NCI-H1417 (cell line): ENCODE measurements around the gene XG.
"Not testable (repeated sequence)": the region's sequence is repeated elsewhere in the genome, so short reads cannot be mapped to it uniquely, and the experiment has no call there.

Experiments used
- DNase-seq, 3 experiments: peaks; one replicate each; lab custom pipeline; 2025; lab: John Stamatoyannopoulos, UW

Gene XG, protein sequence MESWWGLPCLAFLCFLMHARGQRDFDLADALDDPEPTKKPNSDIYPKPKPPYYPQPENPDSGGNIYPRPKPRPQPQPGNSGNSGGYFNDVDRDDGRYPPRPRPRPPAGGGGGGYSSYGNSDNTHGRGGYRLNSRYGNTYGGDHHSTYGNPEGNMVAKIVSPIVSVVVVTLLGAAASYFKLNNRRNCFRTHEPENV

DNA sequence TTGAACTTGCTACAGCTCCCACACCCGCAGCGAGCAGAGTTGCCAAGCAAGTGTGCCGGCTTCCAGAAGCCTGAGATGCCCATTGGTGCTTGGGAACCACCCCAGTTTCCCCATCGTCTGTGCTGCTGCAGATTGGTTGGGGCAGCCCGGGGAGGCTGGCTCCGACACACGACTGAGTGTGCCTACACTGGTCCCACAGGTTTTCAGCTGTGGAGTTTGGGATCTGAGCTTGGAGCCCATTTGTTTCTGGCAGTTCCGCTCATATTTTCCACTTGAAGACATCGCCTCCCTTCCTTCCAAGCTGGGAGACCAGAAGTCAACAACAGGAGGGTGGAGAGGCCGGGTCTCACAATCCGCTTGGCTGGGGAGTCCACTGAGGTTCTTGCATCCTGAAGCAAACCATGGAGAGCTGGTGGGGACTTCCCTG, at the start of gene XG:
XG (plus strand) TSS at position 167 of the 427 bp plus-strand sequence; CDS start at position 402, 235 bp downstream.
- DNase-seq, result not testable (repeated sequence)

GRCh38 chrX:2703991-2704369, 47.9 kb upstream of the XG start:
- DNase-seq, result no peak

GRCh38 chrX:2705046-2705832, 46.6 kb upstream of the XG start:
- DNase-seq, result no peak

DNA sequence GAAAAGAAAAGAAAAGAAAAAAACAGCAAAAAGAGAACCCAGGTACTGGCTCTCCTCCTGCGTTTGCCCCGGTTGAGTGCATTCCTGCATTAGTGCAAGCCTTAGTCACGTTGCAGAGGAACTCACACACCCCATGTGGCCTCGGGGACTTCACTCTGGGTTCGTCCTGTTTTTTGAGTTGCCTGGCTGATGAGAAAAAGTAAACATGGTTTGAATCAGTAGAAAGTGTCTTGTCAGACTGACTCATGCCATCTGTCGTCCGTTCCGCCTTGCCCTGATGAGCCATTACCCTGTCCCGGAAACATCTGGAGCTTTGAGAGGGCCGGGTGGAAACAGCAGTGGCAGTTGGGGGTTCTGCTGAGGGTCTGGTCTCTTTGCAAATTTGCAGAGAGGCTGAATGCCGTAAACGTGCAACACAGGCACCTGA, 44.5 kb upstream of the XG start:
- no peak for DNase-seq

DNA sequence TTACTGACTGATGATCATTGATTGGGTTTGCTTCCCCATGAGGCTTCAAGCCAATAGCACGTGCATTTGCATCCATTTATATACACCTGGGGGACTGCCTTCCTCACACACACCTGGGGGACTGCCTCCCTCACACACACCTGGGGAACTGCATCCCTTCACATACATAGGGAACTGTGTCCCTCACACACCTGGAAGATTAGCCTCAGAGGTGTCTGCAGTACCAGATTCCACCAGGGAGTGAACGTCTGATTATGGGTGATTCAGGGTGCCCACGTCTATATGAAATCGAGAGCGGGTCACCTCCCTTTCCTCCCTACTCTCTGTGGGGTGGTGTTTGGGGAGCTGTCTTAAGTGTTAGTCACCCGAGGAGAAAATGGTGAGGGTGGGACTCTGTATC, 43.8 kb upstream of the XG start:
- no peak for DNase-seq

DNA sequence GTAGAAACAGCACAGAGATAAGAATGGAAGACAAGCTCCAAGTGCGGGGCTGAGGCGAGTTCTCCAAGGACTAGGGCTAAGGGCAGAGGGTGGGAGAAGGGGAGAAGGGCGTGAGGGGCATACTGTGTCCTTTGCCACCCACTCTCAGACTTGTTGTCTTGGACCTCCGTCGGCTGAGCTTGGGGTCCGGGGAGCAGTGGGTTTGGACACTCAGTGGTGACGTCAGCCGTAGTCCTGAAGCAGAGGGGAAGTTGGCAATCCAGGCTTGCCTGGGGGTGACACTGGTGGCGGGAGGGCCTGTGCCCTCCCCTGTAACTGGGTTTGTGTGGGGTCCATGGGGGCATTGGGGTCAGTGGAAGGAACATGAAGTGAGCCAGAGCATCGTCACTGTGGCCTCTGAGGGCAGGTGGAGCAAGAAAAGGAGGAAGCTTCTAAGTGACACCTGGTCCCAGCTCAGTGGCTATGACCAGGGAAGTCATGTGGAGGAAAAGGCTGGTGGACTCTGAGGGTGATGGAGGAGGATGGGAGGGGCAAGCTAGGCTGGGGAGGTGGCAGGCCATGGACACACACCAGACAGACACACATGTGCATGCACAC, 43.1 kb upstream of the XG start:
- no peak for DNase-seq

- DNase-seq, result no peak
These were observed 42.3 kb upstream of the XG start for GRCh38 chrX:2709556-2709955.

- DNase-seq, result no peak
These were observed 41.6 kb upstream of the XG start for GRCh38 chrX:2710041-2710840.

DNA sequence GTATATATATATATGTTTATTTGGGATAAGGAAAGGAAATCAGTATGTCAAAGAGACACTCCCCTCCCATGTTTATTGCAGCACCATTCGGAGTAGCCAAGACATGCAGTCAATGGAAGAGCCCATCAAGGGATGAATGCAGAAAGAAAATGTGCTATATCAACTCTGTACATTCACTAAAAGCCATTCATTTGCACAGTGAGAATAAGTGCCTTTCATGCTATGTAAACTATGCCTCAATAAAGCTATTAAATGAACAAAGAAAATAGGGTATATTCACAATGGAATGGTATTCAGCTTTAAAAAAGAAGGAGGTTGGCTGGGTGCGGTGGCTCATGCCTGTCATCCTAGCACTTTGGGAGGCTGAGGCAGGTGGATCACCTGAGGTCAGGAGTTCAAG, 40.4 kb upstream of the XG start:
- no peak for DNase-seq

DNA sequence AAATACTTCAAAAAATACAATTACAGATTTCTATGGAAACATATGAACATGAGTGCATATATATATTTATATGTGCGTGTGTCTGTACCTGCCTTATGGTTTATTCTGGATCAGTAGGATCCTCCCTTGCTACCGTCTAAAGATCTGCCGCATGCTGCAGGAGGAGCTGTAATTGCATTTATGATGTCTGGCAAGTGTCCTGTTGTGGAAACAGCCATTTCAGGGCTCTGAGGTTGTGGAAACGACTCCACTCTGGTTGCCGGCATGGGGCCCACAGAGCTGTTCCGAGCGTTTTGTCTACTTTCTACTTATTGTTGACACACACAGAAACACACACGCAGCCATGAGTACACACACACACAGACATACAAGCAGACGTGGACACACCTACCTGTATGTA, 39.4 kb upstream of the XG start:
- DNase-seq, result no peak

GRCh38 chrX:2712890-2713840, 38.7 kb upstream of the XG start:
- no peak for DNase-seq

DNA sequence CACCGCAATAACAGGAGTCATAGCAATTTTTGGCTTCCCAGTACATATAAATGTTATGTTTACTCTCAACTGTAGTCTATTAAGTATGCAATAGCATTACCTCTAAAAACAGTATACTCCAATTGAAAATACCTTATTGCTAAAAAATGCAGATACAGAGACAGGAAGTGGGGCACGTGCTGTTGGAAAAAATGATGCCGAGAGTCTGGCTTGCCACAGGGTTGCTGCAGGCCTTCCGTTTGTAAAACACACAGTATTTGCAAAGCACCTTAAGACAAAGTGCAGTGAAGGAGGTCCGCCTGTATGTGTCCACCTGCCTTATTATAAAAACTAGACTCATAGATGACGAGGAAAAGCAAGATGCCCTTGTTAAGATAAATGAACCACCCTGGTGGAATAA, 37.3 kb upstream of the XG start:
- no peak for DNase-seq

GRCh38 chrX:2715066-2715600, 36.7 kb upstream of the XG start:
- no peak for DNase-seq

DNA sequence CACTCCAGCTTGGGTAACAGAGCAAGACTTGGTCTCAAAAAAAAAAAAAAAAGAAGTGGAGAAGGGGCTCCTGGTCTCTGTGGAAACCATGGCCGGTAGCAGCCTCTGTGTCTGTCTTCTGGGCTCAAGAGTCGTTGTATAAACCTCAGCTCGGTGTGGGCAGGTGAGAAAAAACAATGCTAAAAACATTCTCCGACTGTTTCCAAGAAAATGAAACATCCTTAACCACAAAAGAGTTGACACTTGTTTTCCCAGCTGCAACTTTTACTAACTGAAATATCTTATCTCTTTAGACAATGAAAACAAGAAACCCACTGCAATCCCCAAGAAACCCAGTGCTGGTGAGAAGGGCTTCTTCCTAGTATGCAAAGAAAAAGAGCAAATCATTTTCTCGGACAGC, 34.5 kb upstream of the XG start:
- DNase-seq, result no peak

GRCh38 chrX:2718821-2719220, 33.0 kb upstream of the XG start:
- DNase-seq, result no peak

DNA sequence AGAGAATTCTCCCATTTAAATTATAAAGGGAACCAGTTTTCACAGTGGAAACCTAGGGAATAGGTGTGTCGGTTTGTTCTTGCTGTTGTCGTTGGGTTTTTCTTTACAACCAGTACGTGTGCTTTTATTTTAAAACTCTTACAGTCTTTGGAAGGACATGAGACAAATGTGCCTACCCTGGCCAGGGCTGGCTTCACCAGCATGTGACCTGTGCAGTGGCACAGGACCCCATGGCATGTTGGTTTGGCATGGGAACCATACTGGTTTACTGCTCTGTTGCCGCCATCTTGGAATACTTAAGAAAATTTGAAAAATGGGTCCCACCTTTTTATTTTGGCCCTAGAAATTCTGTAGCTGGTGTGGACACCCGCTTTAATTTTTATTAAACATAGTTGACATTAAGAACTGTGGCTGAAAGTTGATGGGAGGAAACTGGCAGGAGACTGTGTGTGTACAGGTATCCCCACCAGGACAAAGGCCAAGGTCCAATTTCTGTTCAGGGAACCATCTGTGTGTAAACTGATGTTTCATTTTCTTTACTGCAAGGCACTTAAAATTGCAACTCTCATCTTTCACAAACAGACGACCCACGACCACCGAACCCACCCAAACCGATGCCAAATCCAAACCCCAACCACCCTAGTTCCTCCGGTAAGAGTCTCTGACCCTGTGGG, 31.9 kb upstream of the XG start:
- no peak for DNase-seq

DNA sequence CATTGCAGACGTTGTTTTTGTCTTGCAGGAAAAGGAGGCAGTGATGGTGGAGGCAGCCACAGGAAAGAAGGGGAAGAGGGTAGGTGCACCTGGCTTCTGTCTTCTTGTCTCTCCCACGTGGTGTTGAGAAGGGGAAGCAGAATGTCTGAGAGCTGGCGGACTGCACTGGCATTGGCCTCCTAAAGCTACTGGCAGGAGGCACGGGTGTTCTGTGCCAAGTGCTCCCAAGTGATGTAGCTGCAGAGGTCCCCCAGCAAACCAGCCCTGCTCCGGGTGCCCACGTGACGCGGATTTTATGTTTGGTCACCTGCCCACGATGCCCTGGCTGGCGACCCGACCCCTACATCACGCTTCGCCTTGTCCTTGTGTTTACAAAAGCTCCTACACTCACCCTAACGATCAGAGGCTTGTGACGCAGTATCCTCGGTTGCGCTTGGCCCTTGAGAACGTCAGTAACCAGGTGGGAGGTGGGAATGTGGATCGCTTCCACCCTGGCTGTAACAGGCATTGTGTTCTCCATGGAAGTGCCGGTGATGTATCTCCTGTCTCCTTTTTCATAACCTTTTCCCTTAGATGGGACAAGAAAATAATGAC, 28.5 kb upstream of the XG start:
- DNase-seq, result no peak

DNA sequence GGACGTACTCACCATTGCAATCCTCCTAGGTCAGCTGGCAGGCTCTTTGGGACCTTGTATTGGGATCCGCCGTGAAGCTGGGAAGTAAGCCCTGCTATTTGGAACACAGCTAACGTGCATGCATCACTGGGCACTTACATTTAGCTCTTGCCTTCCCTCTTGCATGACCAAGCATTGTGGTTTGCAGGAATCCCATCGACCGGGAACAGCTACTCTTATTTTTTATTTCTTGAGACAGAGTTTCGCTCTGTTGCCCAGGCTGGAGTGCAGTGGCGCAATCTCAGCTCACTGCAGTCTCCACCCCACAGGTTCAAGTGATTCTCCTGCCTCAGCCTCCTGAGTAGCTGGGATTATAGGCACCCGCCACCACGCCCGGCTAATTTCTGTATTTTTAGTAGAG, 24.6 kb upstream of the XG start:
- DNase-seq, result not testable (repeated sequence)

DNA sequence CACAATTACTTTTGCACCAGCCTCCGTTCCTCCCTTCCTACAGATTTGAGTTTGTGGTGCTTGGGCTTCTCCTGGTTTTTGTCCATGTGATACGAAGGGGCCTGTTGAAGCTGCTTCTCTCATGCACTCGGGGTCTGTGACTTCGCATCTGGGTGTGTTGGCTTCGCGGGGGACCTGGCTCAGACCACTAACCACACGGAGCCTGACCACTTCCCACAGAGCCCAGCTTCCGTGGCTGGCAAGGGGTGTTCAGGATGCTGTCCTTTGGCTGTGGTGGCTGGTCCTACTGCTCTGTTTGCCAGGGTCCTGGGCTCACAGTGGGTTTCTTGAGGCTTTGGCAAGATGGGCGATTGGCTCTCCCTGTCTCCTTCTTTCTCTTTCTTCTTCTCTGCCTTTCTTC, 19.8 kb upstream of the XG start:
- DNase-seq, result no peak

DNA sequence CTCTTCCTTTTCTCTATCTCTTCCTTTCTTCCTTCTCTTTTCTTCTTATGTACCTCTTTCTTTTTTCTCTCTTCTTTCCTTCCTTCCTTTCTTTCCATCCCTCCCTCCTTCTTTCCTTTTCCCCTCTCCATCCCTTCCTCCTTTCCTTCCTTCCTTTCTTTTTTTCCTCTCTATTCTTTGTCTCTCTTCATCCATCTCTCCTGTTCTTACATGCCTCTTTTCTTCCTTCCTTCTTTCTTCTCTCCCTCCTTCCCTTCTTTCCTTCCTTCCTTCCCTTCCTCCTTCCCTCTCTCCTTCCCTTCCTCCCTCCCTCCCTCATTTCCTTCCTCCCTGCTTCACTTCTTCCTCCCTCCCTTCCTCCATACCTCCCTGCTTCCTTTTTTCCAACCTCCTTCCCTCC, 19.2 kb upstream of the XG start:
- no peak for DNase-seq
